Cardiac septum (tissue), 1 donor: Measurements from ENCODE around the gene ZBTB42. TPM values are rescaled to one million over a fixed set of nuclear protein-coding genes. Genes with fewer than 3 reads are reported as not detected.

ENCODE experiments used
- DNase-seq: peaks from one replicate; pipeline ENCODE4 v3.0.0-alpha.2; 2020; ENCODE audit warnings: low spot score
- intact Hi-C: fragments of 100-400 bp; cut with DNase I; formaldehyde crosslinking; loops from one replicate; pipeline ENCODE4 v1.14.0; 2022
- total RNA-seq: library from RNA; stranded (reverse); fragmentation: NEBNext Ultra II Directional; extraction: Animal tissue kit (Norgen Biotek cat#: 25700); gene quantifications from one replicate; pipeline ENCODE4 v1.2.1, GENCODE V29; 2021
- donor health status: DM: no; HTN: no; CAD: no.

The ZBTB42 gene
- total RNA-seq, 1 donor from 2014 or later, result 8.6 TPM

- intact Hi-C loops, result loop anchor here (1.0 to 10.0 kb wide), 2 partner anchors 58 to 276 kb away; no protein-coding TSS in a partner anchor
- DNase-seq, result peak; percentile 95
Measured at GRCh38 chr14:104768437-104769323, 32.2 kb upstream of the ZBTB42 start.

GRCh38 chr14:104769324-104770071 lies 31.4 kb upstream of the ZBTB42 start:
- DNase-seq, result no peak
- intact Hi-C loops, result loop anchor here (10.0 kb wide), 1 partner anchor 275 kb away; no protein-coding TSS in a partner anchor

GRCh38 chr14:104770072-104770579 lies 30.8 kb upstream of the ZBTB42 start:
- intact Hi-C loops, result no loop called here
- no peak for DNase-seq

GRCh38 chr14:104770851-104771272 lies 30.0 kb upstream of the ZBTB42 start:
- DNase-seq, result no peak
- intact Hi-C loops, result no loop called here

- no peak for DNase-seq
- intact Hi-C loops, result no loop called here
Measured at GRCh38 chr14:104771374-104771773, 29.5 kb upstream of the ZBTB42 start.

- intact Hi-C loops, result no loop called here
- DNase-seq, result no peak
Measured at GRCh38 chr14:104771918-104772706, 28.8 kb upstream of the ZBTB42 start.

- no peak for DNase-seq
- intact Hi-C loops, result no loop called here
Measured at GRCh38 chr14:104772707-104773504, 28.0 kb upstream of the ZBTB42 start.

GRCh38 chr14:104773505-104774452 lies 27.1 kb upstream of the ZBTB42 start:
- intact Hi-C loops, result no loop called here
- DNase-seq, result no peak

- no peak for DNase-seq
- intact Hi-C loops, result no loop called here
Measured at GRCh38 chr14:104774453-104775072, 26.3 kb upstream of the ZBTB42 start.

- intact Hi-C loops, result no loop called here
- no peak for DNase-seq
Measured at GRCh38 chr14:104775073-104775489, 25.8 kb upstream of the ZBTB42 start.

- intact Hi-C loops, result no loop called here
- no peak for DNase-seq
Measured at GRCh38 chr14:104776481-104776880, 24.4 kb upstream of the ZBTB42 start.

- intact Hi-C loops, result no loop called here
- no peak for DNase-seq
Measured at GRCh38 chr14:104776961-104777807, 23.7 kb upstream of the ZBTB42 start.

GRCh38 chr14:104777808-104778249 lies 23.1 kb upstream of the ZBTB42 start:
- DNase-seq, result no peak
- intact Hi-C loops, result no loop called here

- no peak for DNase-seq
- intact Hi-C loops, result no loop called here
Measured at GRCh38 chr14:104778694-104779331, 22.1 kb upstream of the ZBTB42 start.

- DNase-seq, result no peak
- intact Hi-C loops, result no loop called here
Measured at GRCh38 chr14:104779776-104780512, 21.0 kb upstream of the ZBTB42 start.
